SU-DHL-6 (cell line): ENCODE data around the gene SMYD2.

Source experiments
- CTCF ChIP-seq: fragments of 200-600 bp; sonication (generic); IDR thresholded peaks from one replicate; pipeline ENCODE4 v1.5.1; 2017; ENCODE audit warnings: antibody characterized with exemption, mild to moderate bottlenecking, low read length, moderate library complexity; ENCODE audit not compliant: insufficient read depth, poor library complexity, severe bottlenecking
- EZH2phosphoT487 ChIP-seq: fragments of 200-600 bp; sonication (generic), shearing (Covaris generic); conservative IDR thresholded peaks from 2 replicates; pipeline ENCODE4 v1.6.1; 2018; ENCODE audit warnings: mild to moderate bottlenecking, antibody characterized with exemption, low read length, moderate library complexity, mixed read lengths

GRCh38 chr1:214281021-214281719 is at the start of gene SMYD2:
- no peak for TF ChIP-seq CTCF
- no peak for TF ChIP-seq EZH2phosphoT487
